ENCODE results near the gene DLG2.

Gene DLG2

DNA sequence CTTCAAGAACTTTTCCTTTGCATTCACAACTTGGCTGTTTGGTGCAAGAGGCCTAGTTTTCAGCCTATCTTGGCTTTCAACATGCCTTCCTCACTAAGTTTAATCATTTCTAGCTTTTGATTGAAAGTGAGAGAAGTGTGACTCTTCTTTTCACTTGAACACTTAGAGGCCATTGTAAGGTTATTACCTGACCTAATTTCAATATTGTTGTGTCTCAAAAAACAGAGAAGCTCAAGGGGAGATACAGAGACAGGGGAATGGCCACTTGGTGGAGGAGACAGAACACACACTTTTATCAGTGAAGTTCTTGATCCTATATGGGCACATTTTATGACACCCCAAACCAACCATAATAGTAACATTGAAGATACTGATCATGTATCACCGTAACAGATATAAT, 532.3 kb downstream of the DLG2 start:
- H4K20me1 ChIP-seq (ENCODE audit: insufficient read depth, low read length), result no peaks in the 10 kb centered on the region
- H3K27me3 ChIP-seq (ENCODE audit: insufficient read depth, low read length), result no peaks in the 10 kb centered on the region

DNA sequence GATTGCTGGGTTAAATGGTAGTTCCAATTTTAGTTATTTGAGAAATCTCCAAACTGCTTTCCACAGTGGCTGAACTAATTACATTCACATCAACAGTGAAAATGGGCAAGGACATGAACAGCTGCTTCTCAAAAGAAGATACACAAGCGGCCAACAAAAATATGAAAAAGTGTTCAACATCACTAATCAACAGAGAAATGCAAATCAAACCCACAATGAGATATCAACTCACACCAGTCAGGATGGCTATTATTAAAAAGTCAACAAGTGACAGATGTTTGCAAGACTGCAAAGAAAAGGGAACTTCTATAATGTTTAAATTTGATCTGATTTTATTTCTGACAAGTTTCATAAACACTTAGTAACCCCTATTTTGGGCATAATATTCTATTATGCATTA, 537.5 kb downstream of the DLG2 start:
- no peak overlapping the region for H3K27ac ChIP-seq (ENCODE audit: low read depth, low read length, poor library complexity, severe bottlenecking)
- no peak overlapping the region for H3K9ac ChIP-seq (ENCODE audit: low read length)
- no peaks in the 10 kb centered on the region for H3K9me2 ChIP-seq (ENCODE audit: low read depth, low read length)
- H3K4me2 ChIP-seq (ENCODE audit: low read length), result no peak overlapping the region
- H3K36me3 ChIP-seq (ENCODE audit: insufficient read depth, low read length), result no peaks in the 10 kb centered on the region
- H3K4me1 ChIP-seq (ENCODE audit: insufficient read depth, low read length, severe bottlenecking), result no peaks in the 10 kb centered on the region
- H4K20me1 ChIP-seq (ENCODE audit: insufficient read depth, low read length), result no peaks in the 10 kb centered on the region
- H3K27me3 ChIP-seq (ENCODE audit: insufficient read depth, low read length), result no peaks in the 10 kb centered on the region
- H3K79me2 ChIP-seq (ENCODE audit: insufficient read depth, low read length), result no peaks in the 10 kb centered on the region
- H2AFZ ChIP-seq (ENCODE audit: low read length), result no peak overlapping the region
- no peaks in the 10 kb centered on the region for H3F3A ChIP-seq (ENCODE audit: insufficient read depth, low read length)
- no peak for TF ChIP-seq EZH2 (IDR thresholded peaks at IDR 0.05; ENCODE audit: borderline replicate concordance, low read length)
- TF ChIP-seq CTCF (IDR thresholded peaks at IDR 0.05; ENCODE audit: low read length), result no peak
- no peak overlapping the region for H3K4me3 ChIP-seq (ENCODE audit: low read depth, low read length, poor library complexity, severe bottlenecking)
- H3K9me3 ChIP-seq (ENCODE audit: low read length), result no peaks in the 10 kb centered on the region

More for the DNA sequence above, 532.3 kb downstream of the DLG2 start:
- H3K27ac ChIP-seq (ENCODE audit: low read depth, low read length, poor library complexity, severe bottlenecking), result no peak overlapping the region
- H3K9me2 ChIP-seq (ENCODE audit: low read depth, low read length), result no peaks in the 10 kb centered on the region
- no peak overlapping the region for H3K4me2 ChIP-seq (ENCODE audit: low read length)
- H2AFZ ChIP-seq (ENCODE audit: low read length), result no peak overlapping the region
- H3K9me3 ChIP-seq (ENCODE audit: low read length), result no peaks in the 10 kb centered on the region
- H3K4me3 ChIP-seq (ENCODE audit: low read depth, low read length, poor library complexity, severe bottlenecking), result no peak overlapping the region
- H3K9ac ChIP-seq (ENCODE audit: low read length), result no peak overlapping the region
- no peak for TF ChIP-seq EZH2 (IDR thresholded peaks at IDR 0.05; ENCODE audit: borderline replicate concordance, low read length)
- TF ChIP-seq CTCF (IDR thresholded peaks at IDR 0.05; ENCODE audit: low read length), result no peak
- H3F3A ChIP-seq (ENCODE audit: insufficient read depth, low read length), result no peaks in the 10 kb centered on the region
- no peaks in the 10 kb centered on the region for H3K79me2 ChIP-seq (ENCODE audit: insufficient read depth, low read length)
- H3K4me1 ChIP-seq (ENCODE audit: insufficient read depth, low read length, severe bottlenecking), result no peaks in the 10 kb centered on the region
- H3K36me3 ChIP-seq (ENCODE audit: insufficient read depth, low read length), result no peaks in the 10 kb centered on the region

DNA sequence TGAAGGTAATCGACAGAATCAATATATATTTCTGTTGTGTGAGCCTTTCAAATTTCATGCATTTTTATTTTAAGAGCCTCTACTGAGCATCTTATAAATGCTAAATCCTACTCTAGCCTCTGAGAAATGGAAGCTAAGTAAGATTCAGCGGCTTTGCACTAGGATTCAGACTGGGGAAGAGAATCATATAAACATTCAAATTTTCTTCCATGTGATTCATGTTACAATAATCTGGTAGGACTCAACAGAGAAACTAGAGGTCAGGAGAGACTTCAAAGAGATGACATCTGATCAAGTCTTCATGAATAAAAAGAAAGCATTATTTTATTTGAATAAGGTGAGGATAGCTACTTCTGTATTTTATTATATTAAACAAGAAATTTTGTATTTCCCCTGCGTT, 538.9 kb downstream of the DLG2 start:
- no peak overlapping the region for H2AFZ ChIP-seq (ENCODE audit: low read length)
- no peaks in the 10 kb centered on the region for H3K36me3 ChIP-seq (ENCODE audit: insufficient read depth, low read length)
- H3K9ac ChIP-seq (ENCODE audit: low read length), result no peak overlapping the region
- TF ChIP-seq CTCF (IDR thresholded peaks at IDR 0.05; ENCODE audit: low read length) (no peak), EZH2 (IDR thresholded peaks at IDR 0.05; ENCODE audit: borderline replicate concordance, low read length) (no peak)
- H4K20me1 ChIP-seq (ENCODE audit: insufficient read depth, low read length), result no peaks in the 10 kb centered on the region
- no peaks in the 10 kb centered on the region for H3F3A ChIP-seq (ENCODE audit: insufficient read depth, low read length)
- no peaks in the 10 kb centered on the region for H3K4me1 ChIP-seq (ENCODE audit: insufficient read depth, low read length, severe bottlenecking)
- no peaks in the 10 kb centered on the region for H3K9me3 ChIP-seq (ENCODE audit: low read length)
- H3K4me3 ChIP-seq (ENCODE audit: low read depth, low read length, poor library complexity, severe bottlenecking), result no peak overlapping the region
- H3K4me2 ChIP-seq (ENCODE audit: low read length), result no peak overlapping the region
- no peaks in the 10 kb centered on the region for H3K79me2 ChIP-seq (ENCODE audit: insufficient read depth, low read length)
- no peak overlapping the region for H3K27ac ChIP-seq (ENCODE audit: low read depth, low read length, poor library complexity, severe bottlenecking)
- H3K27me3 ChIP-seq (ENCODE audit: insufficient read depth, low read length), result no peaks in the 10 kb centered on the region
- no peaks in the 10 kb centered on the region for H3K9me2 ChIP-seq (ENCODE audit: low read depth, low read length)

Data from OCI-LY1 (cell line).